NCI-H510A (cell line): ENCODE results near the gene RAD52.

Experiments used
- DNase-seq: peaks from one replicate; lab custom pipeline; 2025; lab: John Stamatoyannopoulos, UW

RAD52 gene

DNA sequence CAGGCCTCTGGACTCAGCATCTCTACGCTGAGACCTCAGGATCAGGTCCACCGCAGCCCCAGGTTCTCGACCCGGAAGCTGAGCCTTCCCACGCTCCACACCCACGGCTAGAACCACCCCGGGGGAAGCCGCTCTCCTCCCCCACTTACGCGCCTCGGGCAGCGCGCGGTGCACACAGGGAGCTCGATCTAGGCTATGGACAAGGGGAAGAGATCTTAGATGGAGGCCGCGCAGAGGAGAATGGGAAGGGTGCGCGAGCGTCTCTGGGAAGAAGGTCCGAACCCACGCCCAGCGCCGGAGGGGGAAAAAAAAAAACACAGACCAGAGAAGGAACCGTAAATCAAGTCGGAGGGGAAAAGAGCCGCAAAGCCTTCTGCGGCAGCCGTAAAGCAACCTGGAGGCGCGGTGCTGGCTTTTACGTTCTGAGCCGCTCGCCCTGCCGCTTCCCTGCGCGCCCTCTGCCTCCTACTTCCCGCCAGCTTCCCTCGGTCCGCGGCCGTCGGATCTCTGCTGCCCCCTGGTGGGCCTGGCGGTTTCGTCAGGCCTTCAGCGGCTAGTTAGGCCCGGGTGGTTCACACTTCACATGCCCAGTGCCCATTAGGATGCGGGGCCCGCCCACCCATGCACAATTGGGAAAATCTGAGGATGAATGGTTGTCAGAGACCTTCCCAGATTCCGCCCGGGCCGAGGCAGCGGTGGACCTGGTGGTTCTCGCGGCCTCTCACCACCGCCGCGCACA lies at the start of gene RAD52:
TSS of gene RAD52 (minus strand) at position 242 of the 739 bp plus-strand sequence. CDS start 16,636 bp downstream, outside the sequence.
- DNase-seq, result peak; percentile 99

GRCh38 chr12:998020-998874 lies 48.8 kb upstream of the RAD52 start:
- DNase-seq, result no peak

- no peak for DNase-seq
Observed at GRCh38 chr12:997505-997904, 48.0 kb upstream of the RAD52 start.

DNA sequence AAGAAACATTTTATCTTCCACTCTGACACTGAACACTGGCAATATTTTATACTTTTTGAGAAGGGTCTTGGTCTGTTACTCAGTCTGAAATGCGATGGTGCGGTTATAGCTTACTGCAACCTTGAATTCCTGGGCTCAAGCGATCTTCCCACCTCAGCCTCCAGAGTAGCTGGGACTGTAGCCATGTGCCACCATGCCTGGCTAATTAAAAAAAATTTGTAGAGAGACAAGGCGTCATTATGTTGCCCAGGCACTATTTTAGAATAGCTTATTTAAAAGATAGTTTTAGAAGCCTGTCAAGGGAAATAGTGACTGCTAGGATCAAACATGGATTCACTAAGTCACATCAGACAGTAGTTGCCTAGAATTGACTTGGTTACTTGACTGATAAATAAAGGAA lies 47.4 kb upstream of the RAD52 start:
- no peak for DNase-seq

- DNase-seq, result no peak
Observed at GRCh38 chr12:992647-993046, 43.2 kb upstream of the RAD52 start.

GRCh38 chr12:991350-992333 lies 42.1 kb upstream of the RAD52 start:
- DNase-seq, result peak; percentile 58

DNA sequence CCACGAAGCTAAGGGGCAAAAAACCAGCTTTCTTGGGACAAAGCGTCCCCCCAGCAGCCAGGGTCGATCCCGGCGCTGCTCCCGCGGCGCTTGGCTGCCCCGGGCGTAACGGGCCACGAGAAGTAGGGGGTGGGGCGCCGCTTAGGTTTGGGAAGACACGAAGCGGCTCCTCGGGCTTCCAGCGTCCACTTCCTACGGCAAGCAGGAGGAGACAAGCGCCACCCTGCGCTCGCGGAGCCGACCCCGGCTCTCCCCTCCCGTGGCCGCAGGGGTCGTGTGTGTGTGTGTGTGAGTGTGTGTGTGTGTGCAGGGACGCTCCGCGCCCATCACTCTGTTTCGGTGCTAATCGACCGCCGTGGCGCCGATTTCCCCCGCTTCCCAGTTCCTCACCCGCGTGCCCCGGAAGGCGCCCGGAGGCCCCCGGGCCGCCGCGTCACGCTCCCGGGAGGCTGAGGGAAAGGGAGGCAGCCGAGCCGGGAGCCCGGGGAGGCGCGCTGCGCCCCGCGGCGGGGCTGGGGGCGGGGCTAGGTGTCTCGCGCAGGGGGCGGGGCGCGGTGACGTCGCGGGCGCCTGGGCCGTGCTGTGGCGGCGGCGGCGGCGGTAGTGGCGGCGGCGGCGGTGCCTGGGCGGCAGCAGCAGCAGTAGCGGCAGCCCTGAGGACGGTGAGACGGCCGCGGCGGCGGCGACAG lies 41.3 kb upstream of the RAD52 start, which contains the start of gene ERC1:
TSS of gene ERC1 (plus strand) at position 563 of the 689 bp plus-strand sequence. CDS start 36,681 bp downstream, outside the sequence.
- DNase-seq, result peak; percentile 75

DNA sequence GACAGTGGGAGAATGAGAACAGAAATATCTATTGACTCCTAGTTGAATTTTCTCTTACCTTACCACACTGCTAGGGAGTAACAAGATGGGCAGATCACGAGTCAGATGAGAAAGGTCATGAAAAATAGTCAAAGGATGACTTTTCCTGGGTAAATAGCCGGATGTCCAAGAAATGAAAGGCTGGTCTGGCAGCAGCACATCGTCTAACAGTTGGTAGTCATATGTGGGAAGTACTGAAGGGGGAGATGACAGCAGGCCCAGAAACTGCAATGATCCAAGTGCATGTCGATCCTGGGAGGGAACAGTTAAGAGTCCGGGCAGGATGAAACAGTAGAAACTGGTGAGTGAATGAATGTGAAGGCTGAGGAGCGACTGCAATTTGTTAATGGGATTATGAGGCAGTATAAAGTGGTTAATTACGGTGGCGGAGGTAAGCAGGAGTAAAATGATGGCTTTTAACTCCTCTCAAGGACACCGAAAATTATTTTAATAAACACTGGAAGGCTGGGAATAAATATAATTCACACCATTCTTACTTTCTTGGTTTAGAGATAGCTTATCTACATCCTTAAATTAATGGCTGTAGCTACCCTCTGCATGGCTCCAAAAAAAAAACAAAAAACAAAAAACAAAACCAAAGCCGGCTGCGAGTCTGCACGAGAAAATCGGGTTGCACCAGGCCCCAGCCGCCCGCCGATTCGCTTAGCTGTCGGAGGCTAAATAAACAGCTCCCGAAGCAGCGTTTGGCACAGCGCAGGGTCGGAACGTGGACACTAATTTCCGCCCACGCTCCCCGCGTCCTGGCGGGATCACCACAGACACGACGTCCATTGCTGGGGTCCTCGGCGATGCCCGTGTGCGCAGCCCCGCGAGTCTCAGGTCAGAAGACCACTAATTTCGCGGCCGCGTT lies 40.5 kb upstream of the RAD52 start:
- DNase-seq, result peak; percentile 30

DNA sequence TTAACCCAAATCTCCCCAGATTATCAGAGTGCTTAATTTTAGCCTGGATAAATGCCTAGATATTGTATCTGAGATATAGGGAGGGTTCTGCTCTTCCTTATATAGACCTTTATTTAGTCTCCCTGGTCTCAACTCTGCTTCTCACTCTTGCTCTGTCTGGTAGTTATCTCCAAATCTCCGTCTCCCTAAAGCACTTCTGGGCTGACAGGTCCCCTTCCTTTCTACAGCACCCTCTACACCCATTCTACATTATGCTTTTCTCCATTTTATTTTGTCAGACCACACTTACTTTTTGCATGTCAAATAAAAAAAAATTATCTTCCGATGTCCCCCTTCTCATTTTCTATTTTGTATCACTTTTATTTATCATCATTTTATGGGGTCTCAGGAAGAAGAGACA lies 39.6 kb upstream of the RAD52 start:
- DNase-seq, result no peak

DNA sequence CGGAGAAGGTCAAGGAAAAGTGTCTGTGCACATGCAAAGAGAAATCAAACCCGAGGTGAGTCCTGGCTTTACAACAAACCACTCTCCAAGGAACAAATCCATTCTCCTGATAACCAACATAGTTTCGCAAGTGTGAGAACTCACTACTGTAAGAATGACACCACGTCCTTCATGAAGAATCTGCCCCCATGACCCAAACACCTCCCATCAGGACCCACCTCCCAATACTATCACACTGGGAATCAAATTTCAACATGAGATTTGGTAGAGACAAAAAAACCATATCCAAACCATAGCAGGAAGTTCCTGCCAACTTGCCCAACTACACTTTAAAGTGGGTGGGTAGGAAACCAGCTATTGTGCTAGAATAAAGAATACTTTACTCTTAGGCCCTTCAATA lies 39.2 kb upstream of the RAD52 start:
- no peak for DNase-seq

GRCh38 chr12:981961-982360 lies 32.5 kb upstream of the RAD52 start:
- no peak for DNase-seq

DNA sequence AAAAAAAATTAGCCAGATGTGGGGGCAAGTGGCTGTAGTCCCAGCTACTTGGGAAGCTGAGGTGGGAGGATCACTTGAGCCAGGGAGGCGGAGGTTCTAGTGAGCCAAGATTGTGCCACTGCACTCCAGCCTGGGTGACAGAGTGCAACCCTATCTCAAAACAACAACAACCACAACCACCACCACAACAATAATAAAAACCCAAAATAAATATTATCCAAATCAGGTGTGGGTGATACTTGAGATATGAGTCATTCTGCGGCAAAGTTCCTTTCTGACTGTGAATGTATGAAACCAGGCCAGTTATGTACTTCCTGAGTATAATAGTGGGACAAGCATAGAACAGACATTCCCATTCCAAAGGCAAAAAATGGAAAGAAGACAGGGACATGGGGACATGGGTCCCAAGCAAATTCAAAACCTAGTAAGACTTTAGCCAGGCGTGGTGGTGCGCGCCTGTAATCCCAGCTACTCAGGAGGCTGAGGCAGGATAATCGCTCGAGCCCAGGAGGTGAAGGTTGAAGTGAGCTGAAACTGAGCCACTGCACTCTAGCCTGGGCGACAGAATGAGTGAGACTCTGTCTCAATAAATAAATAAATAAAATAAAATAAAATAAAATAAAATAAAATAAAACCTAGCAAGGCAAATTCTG lies 31.8 kb upstream of the RAD52 start:
- DNase-seq, result no peak

DNA sequence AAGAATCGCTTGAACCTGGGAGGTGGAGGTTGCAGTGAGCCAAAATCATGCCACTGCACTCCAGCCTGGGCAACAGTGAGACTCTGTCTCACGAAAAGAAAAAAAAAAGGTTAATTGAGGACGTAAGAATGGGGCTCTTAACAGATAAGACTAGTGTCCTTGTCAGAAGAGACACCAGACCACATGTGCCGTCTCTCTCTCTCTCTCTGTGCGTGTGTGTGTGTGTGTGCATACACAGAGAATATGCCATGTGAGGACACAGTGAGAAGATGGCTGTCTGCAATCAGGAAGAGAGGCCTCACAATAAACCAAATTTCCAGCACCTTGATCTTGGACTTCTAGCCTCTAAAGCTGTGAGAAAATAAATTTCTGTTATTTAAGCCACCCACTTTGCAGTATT lies 29.9 kb upstream of the RAD52 start:
- no peak for DNase-seq

DNA sequence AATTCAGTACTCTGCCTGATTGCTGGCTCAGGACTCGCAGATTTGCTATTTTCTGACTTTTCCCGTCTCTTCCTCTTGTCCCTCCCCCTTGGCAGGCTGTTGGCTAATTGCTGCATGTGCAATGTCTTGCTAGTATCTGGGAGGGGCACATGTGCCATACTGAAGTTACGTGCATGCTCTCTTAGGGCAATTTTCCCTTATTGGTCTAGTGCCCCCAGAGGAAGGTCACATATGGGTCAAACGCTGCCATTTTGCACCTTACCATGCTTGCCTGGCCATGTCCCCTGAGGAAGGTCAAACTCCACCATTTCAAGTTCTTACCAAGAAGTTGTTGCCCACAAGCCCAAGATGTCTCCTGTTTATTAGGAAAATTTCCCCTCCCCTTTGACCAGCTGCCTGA lies 27.7 kb upstream of the RAD52 start:
- no peak for DNase-seq

- no peak for DNase-seq
Observed at GRCh38 chr12:976644-977043, 27.1 kb upstream of the RAD52 start.

GRCh38 chr12:974271-974862 lies 24.9 kb upstream of the RAD52 start:
- no peak for DNase-seq

- DNase-seq, result no peak
Observed at GRCh38 chr12:971991-972390, 22.5 kb upstream of the RAD52 start.

- DNase-seq, result no peak
Observed at GRCh38 chr12:969821-970220, 20.3 kb upstream of the RAD52 start.

- DNase-seq, result no peak
Observed at GRCh38 chr12:968545-968944, 19.1 kb upstream of the RAD52 start.
